Keratinocyte (primary cell): Measurements from ENCODE around the gene RWDD1. TPM values are rescaled to one million over a fixed set of nuclear protein-coding genes. Genes with fewer than 3 reads are reported as not detected.

Experiments
- DNase-seq: peaks from one replicate; pipeline ENCODE4 v3.0.0-alpha.2; 2011; ENCODE audit warnings: low read depth, missing footprints, low spot score
- FAIRE-seq: peaks from 2 replicates; lab custom pipeline; 2011; peaks lifted over from hg19 to GRCh38; lab: Jason Lieb, UNC
- H2AFZ ChIP-seq: 2 replicates; pipeline ENCODE4 v1.6.0; 2012; ENCODE audit warnings: low read length, control low read depth, inconsistent platforms; ENCODE audit not compliant: control insufficient read depth
- H3K27ac ChIP-seq: 2 replicates; pipeline ENCODE4 v1.5.1; 2011; ENCODE audit warnings: low read length; ENCODE audit not compliant: control insufficient read depth, insufficient read depth
- H3K27me3 ChIP-seq: 3 replicates; pipeline ENCODE4 v1.6.0; 2011; ENCODE audit warnings: low read length; ENCODE audit not compliant: control insufficient read depth, insufficient read depth; ENCODE audit errors: extremely low read depth
- H3K36me3 ChIP-seq, 2 experiments: 2 replicates in 1 of 2; 3 replicates in 1 of 2; pipeline ENCODE4 v1.5.1; 2011; ENCODE audit warnings: low read length in 2 of 2, mild to moderate bottlenecking in 1 of 2; ENCODE audit not compliant: control insufficient read depth in 2 of 2, insufficient read depth in 2 of 2; ENCODE audit errors: extremely low read depth in 1 of 2
- H3K4me1 ChIP-seq: 3 replicates; pipeline ENCODE4 v1.5.1; 2011; ENCODE audit warnings: low read length; ENCODE audit not compliant: control insufficient read depth, insufficient read depth; ENCODE audit errors: extremely low read depth
- H3K4me2 ChIP-seq: 3 replicates; pipeline ENCODE4 v1.6.0; 2011; ENCODE audit warnings: low read depth, low read length; ENCODE audit not compliant: control insufficient read depth, insufficient read depth; ENCODE audit errors: extremely low read depth
- H3K4me3 ChIP-seq, 3 experiments: fragments of 200-600 bp in 1 of 3; sonication (generic) in 1 of 3; 2 replicates in 2 of 3; 3 replicates in 1 of 3; pipeline ENCODE4 v1.5.1; 2011 to 2016; ENCODE audit warnings: low read length in 3 of 3, mild to moderate bottlenecking in 3 of 3, control low read depth in 2 of 3, inconsistent platforms in 1 of 3, low read depth in 1 of 3, mixed read lengths in 1 of 3, mixed run types in 1 of 3, moderate library complexity in 1 of 3; ENCODE audit not compliant: control insufficient read depth in 2 of 3, insufficient read depth in 2 of 3; ENCODE audit errors: extremely low read depth in 1 of 3
- H3K79me2 ChIP-seq: 2 replicates; pipeline ENCODE4 v1.6.0; 2012; ENCODE audit warnings: low read length; ENCODE audit not compliant: control insufficient read depth, insufficient read depth
- H3K9ac ChIP-seq: 3 replicates; pipeline ENCODE4 v1.6.0; 2011; ENCODE audit warnings: low read length; ENCODE audit not compliant: control insufficient read depth, insufficient read depth; ENCODE audit errors: extremely low read depth
- H3K9me1 ChIP-seq: 3 replicates; pipeline ENCODE4 v1.6.0; 2011; ENCODE audit warnings: low read length; ENCODE audit not compliant: control insufficient read depth, insufficient read depth; ENCODE audit errors: extremely low read depth
- H3K9me3 ChIP-seq: 2 replicates; pipeline ENCODE4 v1.5.1; 2012; ENCODE audit warnings: low read depth, low read length; ENCODE audit not compliant: control insufficient read depth
- H4K20me1 ChIP-seq: 3 replicates; pipeline ENCODE4 v1.6.0; 2011; ENCODE audit warnings: low read length; ENCODE audit not compliant: control insufficient read depth, insufficient read depth; ENCODE audit errors: extremely low read depth
- CTCF ChIP-seq, 3 experiments: IDR thresholded peaks in 1 of 3; conservative IDR thresholded peaks in 1 of 3; optimal IDR thresholded peaks in 1 of 3; 2 replicates in 2 of 3; 3 replicates in 1 of 3; pipeline versions ENCODE3 to v1.5.1; 2011; ENCODE audit warnings: low read length in 3 of 3, mild to moderate bottlenecking in 3 of 3, moderate library complexity in 2 of 3, control low read depth in 1 of 3, inconsistent platforms in 1 of 3; ENCODE audit not compliant: insufficient read depth in 2 of 3; ENCODE audit errors: extremely low read depth in 1 of 3
- EZH2 ChIP-seq: IDR thresholded peaks from one replicate; pipeline ENCODE4 v1.6.1; 2012; ENCODE audit warnings: inconsistent platforms, mild to moderate bottlenecking, low read length, moderate library complexity
- dilution Hi-C: fragments of 300-500 bp; cut with MboI; formaldehyde crosslinking; loops from one replicate; pipeline ENCODE4 v1.7.0; 2020; ENCODE audit warnings: low sequenced_read_pairs; ENCODE audit not compliant: extremely low pct_ligation_motif_present
- polyA plus RNA-seq, 5 experiments: library from polyadenylated mRNA; depleted of rRNA in 3 of 5; stranded (reverse) in 3 of 5; stranded (forward) in 1 of 5; unstranded in 1 of 5; fragments of >200 nt; gene quantifications; 1 replicate in 1 of 5; 2 replicates in 3 of 5; 3 replicates in 1 of 5; pipeline versions ENCODE4 v1.2.1 to v1.2.3, GENCODE V29; 2011 to 2012; ENCODE audit warnings: missing spikeins in 2 of 5, low read depth in 1 of 5, low replicate concordance in 1 of 5

RWDD1 gene
- polyA plus RNA-seq, 1 donor (not counting 4 experiments of a cell fraction or from before 2014, with no cell fraction given): 61.7 TPM

GRCh38 chr6:116562019-116562403 is 9.3 kb upstream of the RWDD1 start:
- no peak for FAIRE-seq
- Histone ChIP-seq H3K36me3 (no peaks in the 10 kb centered on the region), H3K4me2 (no peak overlapping the region), H3K27me3 (no peaks in the 10 kb centered on the region), H3K9ac (no peak overlapping the region), H3K9me1 (no peaks in the 10 kb centered on the region), H3K4me1 (peaks cover 29% of the 10 kb centered on the region), H4K20me1 (no peaks in the 10 kb centered on the region), H3K27ac (no peak overlapping the region), H2AFZ (no peak overlapping the region), H3K9me3 (no peaks in the 10 kb centered on the region), H3K79me2 (no peaks in the 10 kb centered on the region), H3K4me3 (no peak overlapping the region)
- dilution Hi-C loops: no loop called here
- TF ChIP-seq CTCF (optimal IDR thresholded peaks at IDR 0.05 in 1 of 3, IDR thresholded peaks at IDR 0.05 in 1 of 3, conservative IDR thresholded peaks at IDR 0.05 in 1 of 3; ENCODE audit: extremely low read depth in 1 of 3, insufficient read depth in 2 of 3, low read length in 3 of 3) (no peak), EZH2 (no peak)
- DNase-seq: no peak

- H3K36me3 ChIP-seq: no peaks in the 10 kb centered on the region
- no peaks in the 10 kb centered on the region for H3K27me3 ChIP-seq
- no peaks in the 10 kb centered on the region for H4K20me1 ChIP-seq
- no peak overlapping the region for H2AFZ ChIP-seq
- no peak for DNase-seq
- dilution Hi-C loops: no loop called here
- no peak overlapping the region for H3K4me3 ChIP-seq
- no peak overlapping the region for H3K27ac ChIP-seq
- H3K9me1 ChIP-seq: no peaks in the 10 kb centered on the region
- H3K79me2 ChIP-seq: no peaks in the 10 kb centered on the region
- no peak for TF ChIP-seq CTCF (optimal IDR thresholded peaks at IDR 0.05 in 1 of 3, IDR thresholded peaks at IDR 0.05 in 1 of 3, conservative IDR thresholded peaks at IDR 0.05 in 1 of 3; ENCODE audit: extremely low read depth in 1 of 3, insufficient read depth in 2 of 3, low read length in 3 of 3)
- no peak for TF ChIP-seq EZH2
- no peak for FAIRE-seq
- no peaks in the 10 kb centered on the region for H3K9me3 ChIP-seq
- H3K4me2 ChIP-seq: no peak overlapping the region
- H3K4me1 ChIP-seq: peaks cover 23% of the 10 kb centered on the region
- H3K9ac ChIP-seq: no peak overlapping the region
These were observed 8.7 kb upstream of the RWDD1 start for GRCh38 chr6:116562614-116563013.
